Mesenchymal stem cell (in vitro differentiated cells and primary cell): ENCODE data around the gene FBXL7.

ENCODE experiments used
- DNase-seq: peaks from one replicate; pipeline ENCODE4 v3.0.0-alpha.2; 2013
- H2AFZ ChIP-seq: one replicate; pipeline ENCODE4 v1.6.1; 2013; ENCODE audit warnings: low read depth, mild to moderate bottlenecking, control low read depth, inconsistent platforms, low read length, moderate library complexity
- H2AK5ac ChIP-seq: 2 replicates; pipeline ENCODE4 v1.6.1; 2013; ENCODE audit warnings: low read length, moderate library complexity, mild to moderate bottlenecking, inconsistent platforms; ENCODE audit not compliant: severe bottlenecking
- H2BK120ac ChIP-seq: one replicate; pipeline ENCODE4 v1.6.1; 2013; ENCODE audit warnings: low read depth, mild to moderate bottlenecking, inconsistent platforms, low read length, moderate library complexity
- H2BK12ac ChIP-seq, 2 experiments: one replicate each; pipeline ENCODE4 v1.6.1; 2013; ENCODE audit warnings: inconsistent platforms in 2 of 2, low read length in 2 of 2, mild to moderate bottlenecking in 2 of 2, moderate library complexity in 2 of 2, control low read depth in 1 of 2
- H2BK15ac ChIP-seq: one replicate; pipeline ENCODE4 v1.6.1; 2013; ENCODE audit warnings: mild to moderate bottlenecking, low read depth, inconsistent platforms; ENCODE audit not compliant: poor library complexity, severe bottlenecking
- H2BK5ac ChIP-seq: 2 replicates; pipeline ENCODE4 v1.6.1; 2013; ENCODE audit warnings: low read depth, mild to moderate bottlenecking, low read length, control low read depth, inconsistent platforms; ENCODE audit not compliant: poor library complexity, severe bottlenecking
- H3K14ac ChIP-seq, 2 experiments: one replicate each; pipeline ENCODE4 v1.6.1; 2013; ENCODE audit warnings: inconsistent platforms in 2 of 2, low read length in 2 of 2, control low read depth in 1 of 2, mild to moderate bottlenecking in 1 of 2, moderate library complexity in 1 of 2
- H3K18ac ChIP-seq, 2 experiments: one replicate each; pipeline ENCODE4 v1.6.1; 2013; ENCODE audit warnings: inconsistent platforms in 2 of 2, low read length in 2 of 2, control low read depth in 1 of 2, low read depth in 1 of 2, mild to moderate bottlenecking in 1 of 2
- H3K23ac ChIP-seq, 2 experiments: one replicate each; pipeline ENCODE4 v1.6.1; 2013; ENCODE audit warnings: inconsistent platforms in 2 of 2, low read length in 2 of 2, mild to moderate bottlenecking in 2 of 2, moderate library complexity in 2 of 2, control low read depth in 1 of 2
- H3K27ac ChIP-seq: 2 replicates; pipeline ENCODE4 v1.5.1; 2013; ENCODE audit warnings: mild to moderate bottlenecking, moderate library complexity, low read length, control low read depth, inconsistent platforms; ENCODE audit not compliant: poor library complexity, severe bottlenecking
- H3K27me3 ChIP-seq, 2 experiments: 2 replicates each; pipeline versions ENCODE4 v1.6.1 to v1.7.0; 2013; ENCODE audit warnings: low read length in 2 of 2, mild to moderate bottlenecking in 2 of 2, moderate library complexity in 2 of 2, control low read depth in 1 of 2, inconsistent platforms in 1 of 2; ENCODE audit not compliant: control insufficient read depth in 1 of 2, insufficient read depth in 1 of 2
- H3K36me3 ChIP-seq, 2 experiments: 2 replicates each; pipeline versions ENCODE4 v1.6.1 to v1.7.0; 2013; ENCODE audit warnings: low read length in 2 of 2, control low read depth in 1 of 2, inconsistent platforms in 1 of 2, low read depth in 1 of 2, mild to moderate bottlenecking in 1 of 2; ENCODE audit not compliant: insufficient read depth in 2 of 2, control insufficient read depth in 1 of 2
- H3K4ac ChIP-seq, 2 experiments: one replicate each; pipeline ENCODE4 v1.6.1; 2013; ENCODE audit warnings: inconsistent platforms in 2 of 2, low read length in 2 of 2, mild to moderate bottlenecking in 2 of 2, moderate library complexity in 2 of 2, control low read depth in 1 of 2, low read depth in 1 of 2
- H3K4me1 ChIP-seq: 2 replicates; pipeline ENCODE4 v1.6.1; 2013; ENCODE audit warnings: low read depth, low read length, control low read depth; ENCODE audit not compliant: control insufficient read depth, insufficient read depth
- H3K4me2 ChIP-seq: 2 replicates; pipeline ENCODE4 v1.6.1; 2013; ENCODE audit warnings: low read length, mild to moderate bottlenecking, inconsistent platforms; ENCODE audit not compliant: poor library complexity, severe bottlenecking
- H3K4me3 ChIP-seq, 2 experiments: 2 replicates each; pipeline versions ENCODE4 v1.5.1 to v1.7.0; 2013; ENCODE audit warnings: low read length in 2 of 2, mild to moderate bottlenecking in 2 of 2, control low read depth in 1 of 2, low read depth in 1 of 2; ENCODE audit not compliant: insufficient read depth in 1 of 2
- H3K79me1 ChIP-seq: replicated peaks from 2 replicates; pipeline ENCODE4 v1.6.1; 2013; ENCODE audit warnings: mild to moderate bottlenecking, control low read depth, low read length, inconsistent platforms; ENCODE audit not compliant: poor library complexity, severe bottlenecking
- H3K9ac ChIP-seq: 2 replicates; pipeline ENCODE4 v1.7.0; 2013; ENCODE audit warnings: mild to moderate bottlenecking, low read length, moderate library complexity
- H3K9me3 ChIP-seq: 2 replicates; pipeline ENCODE4 v1.7.0; 2013; ENCODE audit warnings: mild to moderate bottlenecking, low read length; ENCODE audit not compliant: control insufficient read depth
- H4K8ac ChIP-seq: one replicate; pipeline ENCODE4 v1.6.1; 2013; ENCODE audit warnings: inconsistent platforms, mild to moderate bottlenecking, low read length, moderate library complexity
- H4K91ac ChIP-seq: one replicate; pipeline ENCODE4 v1.6.1; 2013; ENCODE audit warnings: mild to moderate bottlenecking, low read length, inconsistent platforms
- WGBS: methylation state at CpG from one replicate; pipeline ENCODE4 v1.1.7; 2013; ENCODE audit warnings: mixed read lengths; 5-methylcytosine and 5-hydroxymethylcytosine counted together

FBXL7 gene

DNA sequence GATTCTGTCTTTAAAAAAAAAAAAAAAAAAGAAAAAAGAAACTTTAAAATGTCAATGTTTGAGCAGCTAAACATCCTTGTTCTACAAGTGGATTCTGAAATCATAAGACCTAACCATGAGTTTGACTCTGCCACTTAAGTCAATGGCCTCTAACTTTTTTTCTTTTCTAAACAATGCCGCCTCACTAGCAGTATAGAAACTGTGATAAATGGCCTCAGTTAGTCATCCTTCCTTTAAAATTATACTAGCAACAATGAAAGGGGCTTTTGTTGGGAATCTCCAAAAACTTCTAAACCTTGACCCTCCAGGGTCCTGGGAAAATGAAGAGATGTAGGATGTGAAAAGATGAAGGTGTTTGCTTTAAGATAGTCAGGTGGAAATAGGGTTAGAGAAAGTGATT, 71.1 kb downstream of the FBXL7 start:
- Histone ChIP-seq H3K4me3 (no peak overlapping the region), H2BK12ac (no peak overlapping the region)
- 43% methylated on average over 1 of the region's 1 CpG for WGBS

DNA sequence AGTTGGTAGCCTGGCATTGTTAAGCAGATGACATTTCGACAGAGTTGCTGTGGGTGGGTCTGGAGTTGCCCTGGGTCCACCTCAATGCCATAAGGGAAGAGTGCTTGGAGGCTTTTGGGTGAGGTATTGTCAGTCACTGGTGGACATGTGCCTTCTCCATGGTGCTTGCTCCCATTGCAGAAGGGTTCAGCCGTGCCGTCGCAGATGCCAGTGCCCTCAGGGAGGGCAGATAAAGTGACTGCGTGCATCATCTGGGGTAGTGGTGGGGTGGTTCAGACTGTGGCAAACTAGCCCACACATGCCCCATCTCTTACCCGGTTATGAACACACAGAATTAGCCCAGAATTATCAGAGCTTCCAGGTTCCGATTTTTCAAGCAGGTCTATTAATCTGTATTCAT, 71.6 kb downstream of the FBXL7 start:
- H3K27ac ChIP-seq: no peak overlapping the region
- peaks cover 19% of the 10 kb centered on the region for H3K79me1 ChIP-seq
- H3K4ac ChIP-seq: no peak overlapping the region
- no peak overlapping the region for H3K9ac ChIP-seq
- no peak overlapping the region for H2BK12ac ChIP-seq
- H3K14ac ChIP-seq: peak overlapping the region in 1 of 2 experiments; percentile 82
- peak overlapping the region; percentile 83 for H4K91ac ChIP-seq
- no peaks in the 10 kb centered on the region for H3K36me3 ChIP-seq
- no peak overlapping the region for H2AK5ac ChIP-seq
- no peak overlapping the region for H2BK5ac ChIP-seq
- no peak overlapping the region for H2BK15ac ChIP-seq
- H4K8ac ChIP-seq: peak overlapping the region; percentile 82
- no peak overlapping the region for H3K23ac ChIP-seq
- H3K4me1 ChIP-seq: no peaks in the 10 kb centered on the region
- no peaks in the 10 kb centered on the region for H3K27me3 ChIP-seq
- no peaks in the 10 kb centered on the region for H3K9me3 ChIP-seq
- no peak overlapping the region for H2BK120ac ChIP-seq
- 100% methylated on average over 1 of the region's 7 CpGs for WGBS
- DNase-seq: no peak
- peak overlapping the region in 1 of 2 experiments; percentile 37 for H3K18ac ChIP-seq
- H3K4me3 ChIP-seq: no peak overlapping the region
- H2AFZ ChIP-seq: no peak overlapping the region
- H3K4me2 ChIP-seq: no peak overlapping the region

More for the DNA sequence above, 71.1 kb downstream of the FBXL7 start:
- H2AK5ac ChIP-seq: no peak overlapping the region
- H3K79me1 ChIP-seq: peaks cover 21% of the 10 kb centered on the region
- H2AFZ ChIP-seq: no peak overlapping the region
- H2BK15ac ChIP-seq: no peak overlapping the region
- H4K8ac ChIP-seq: no peak overlapping the region
- no peak overlapping the region for H3K23ac ChIP-seq
- H3K18ac ChIP-seq: no peak overlapping the region
- DNase-seq: no peak
- no peak overlapping the region for H4K91ac ChIP-seq
- no peak overlapping the region for H3K4ac ChIP-seq
- H3K27me3 ChIP-seq: no peaks in the 10 kb centered on the region
- H3K14ac ChIP-seq: no peak overlapping the region
- no peak overlapping the region for H2BK5ac ChIP-seq
- H2BK120ac ChIP-seq: no peak overlapping the region
- H3K36me3 ChIP-seq: no peaks in the 10 kb centered on the region
- no peak overlapping the region for H3K27ac ChIP-seq
- no peaks in the 10 kb centered on the region for H3K4me1 ChIP-seq
- H3K9me3 ChIP-seq: no peaks in the 10 kb centered on the region
- H3K9ac ChIP-seq: no peak overlapping the region
- H3K4me2 ChIP-seq: no peak overlapping the region

DNA sequence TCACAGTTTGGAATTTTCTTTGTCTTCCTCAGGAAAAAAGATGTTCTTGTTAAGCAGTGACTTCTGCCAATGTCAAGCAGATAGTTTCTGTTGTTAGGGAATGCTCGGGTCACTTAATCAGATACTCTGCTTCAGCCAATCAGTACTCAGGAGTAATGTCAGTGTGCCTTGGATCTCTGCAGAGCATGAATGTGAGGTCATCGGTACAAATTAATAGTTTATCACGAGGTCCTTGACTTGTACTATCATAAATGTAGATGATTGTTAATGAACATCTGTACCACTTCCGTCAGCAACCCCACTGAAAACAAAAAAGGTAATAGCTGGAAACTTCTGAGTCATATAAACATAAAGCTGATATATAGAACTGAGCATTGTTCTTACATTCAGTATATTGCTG, 73.6 kb downstream of the FBXL7 start:
- no peak overlapping the region for H3K4me3 ChIP-seq
- H4K8ac ChIP-seq: no peak overlapping the region
- no peak overlapping the region for H2BK120ac ChIP-seq
- no peaks in the 10 kb centered on the region for H3K36me3 ChIP-seq
- H3K79me1 ChIP-seq: peaks cover 22% of the 10 kb centered on the region
- no peak overlapping the region for H3K27ac ChIP-seq
- no peak overlapping the region for H3K9ac ChIP-seq
- no peak overlapping the region for H3K18ac ChIP-seq
- DNase-seq: peak; percentile 10
- H3K4ac ChIP-seq: no peak overlapping the region
- H3K9me3 ChIP-seq: no peaks in the 10 kb centered on the region
- no peak overlapping the region for H2BK12ac ChIP-seq
- peaks cover 2% of the 10 kb centered on the region for H3K4me1 ChIP-seq
- 94% methylated on average over 1 of the region's 4 CpGs for WGBS
- no peak overlapping the region for H2AFZ ChIP-seq
- H3K27me3 ChIP-seq: no peaks in the 10 kb centered on the region
- H3K14ac ChIP-seq: no peak overlapping the region
- H2BK5ac ChIP-seq: no peak overlapping the region
- no peak overlapping the region for H3K23ac ChIP-seq
- H3K4me2 ChIP-seq: no peak overlapping the region
- no peak overlapping the region for H4K91ac ChIP-seq
- no peak overlapping the region for H2AK5ac ChIP-seq
- H2BK15ac ChIP-seq: no peak overlapping the region

DNA sequence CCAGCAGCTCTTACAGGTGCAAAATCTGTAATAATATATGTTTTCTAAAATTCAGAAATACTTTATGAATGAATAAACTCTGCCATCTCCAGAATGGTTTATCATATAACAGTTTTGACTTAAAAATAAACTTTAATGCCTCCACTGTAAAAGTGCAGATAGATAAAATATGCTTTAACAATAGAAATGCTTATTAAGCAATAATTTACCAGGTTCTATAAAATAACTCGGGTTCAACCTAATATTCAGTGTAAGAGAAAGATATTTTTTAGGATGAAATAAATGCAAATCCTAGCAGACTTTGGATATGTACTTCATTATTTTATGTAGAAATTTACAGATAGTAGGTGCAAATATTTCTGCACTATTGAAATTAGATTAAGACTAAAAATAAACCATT, 74.1 kb downstream of the FBXL7 start:
- no peak overlapping the region for H3K23ac ChIP-seq
- H3K4me3 ChIP-seq: no peak overlapping the region
- H3K18ac ChIP-seq: no peak overlapping the region
- H3K4ac ChIP-seq: no peak overlapping the region
- H3K14ac ChIP-seq: no peak overlapping the region
- H2BK12ac ChIP-seq: no peak overlapping the region
- H3K79me1 ChIP-seq: peaks cover 24% of the 10 kb centered on the region
- no peaks in the 10 kb centered on the region for H3K36me3 ChIP-seq
- no peak overlapping the region for H2AFZ ChIP-seq
- no peak overlapping the region for H2AK5ac ChIP-seq
- no CpG with 5 or more reads among the region's 1 CpG for WGBS
- no peak overlapping the region for H3K4me2 ChIP-seq
- no peaks in the 10 kb centered on the region for H3K9me3 ChIP-seq
- no peak overlapping the region for H3K9ac ChIP-seq
- H3K27ac ChIP-seq: no peak overlapping the region
- DNase-seq: no peak
- no peak overlapping the region for H4K91ac ChIP-seq
- no peak overlapping the region for H2BK120ac ChIP-seq
- H3K4me1 ChIP-seq: peaks cover 2% of the 10 kb centered on the region
- no peak overlapping the region for H2BK15ac ChIP-seq
- no peaks in the 10 kb centered on the region for H3K27me3 ChIP-seq
- H4K8ac ChIP-seq: no peak overlapping the region
- H2BK5ac ChIP-seq: no peak overlapping the region
